H1 (cell line): ENCODE data around the gene POLR1D. TPM values are rescaled to one million over a fixed set of nuclear protein-coding genes. Genes with fewer than 3 reads are reported as not detected.

ENCODE experiments used
- CTCF ChIA-PET: fragments of 300-600 bp; sonication (Branson Sonifier 250); formaldehyde crosslinking; loops from one replicate; lab custom pipeline; 2021; ENCODE audit not compliant: partially characterized antibody; lab: Charles Lee
- POLR2A ChIA-PET: fragments of 300-600 bp; sonication (Branson Sonifier 250); formaldehyde crosslinking; loops from one replicate; lab custom pipeline; 2021; ENCODE audit warnings: inconsistent platforms; ENCODE audit not compliant: partially characterized antibody; lab: Charles Lee
- DNase-seq, 2 experiments: peaks; one replicate each; pipeline versions ENCODE4 v3.0.0 to v3.0.0-alpha.2; 2010 to 2022; ENCODE audit warnings: low spot score in 2 of 2, low read depth in 1 of 2, mixed read lengths in 1 of 2
- FAIRE-seq: peaks from 2 replicates; lab custom pipeline; 2011; peaks lifted over from hg19 to GRCh38; lab: Jason Lieb, UNC
- H2AFZ ChIP-seq: 2 replicates; pipeline ENCODE4 v1.8.1; 2012; ENCODE audit warnings: low read length, inconsistent platforms
- H2AK5ac ChIP-seq: 2 replicates; pipeline ENCODE4 v1.6.1; 2013; ENCODE audit warnings: low read depth, low read length
- H2BK120ac ChIP-seq: replicated peaks from 2 replicates; pipeline ENCODE3; 2013; ENCODE audit warnings: low read depth, low read length, inconsistent platforms
- H2BK12ac ChIP-seq: 2 replicates; pipeline ENCODE4 v1.6.1; 2013; ENCODE audit warnings: low read depth, low read length
- H2BK15ac ChIP-seq: 2 replicates; pipeline ENCODE4 v1.6.1; 2013; ENCODE audit warnings: low read length
- H2BK20ac ChIP-seq: 2 replicates; pipeline ENCODE4 v1.6.1; 2013; ENCODE audit warnings: low read length
- H2BK5ac ChIP-seq: 2 replicates; pipeline ENCODE4 v1.6.1; 2013; ENCODE audit warnings: low read depth, low read length
- H3K14ac ChIP-seq: 2 replicates; pipeline ENCODE4 v1.6.1; 2013; ENCODE audit warnings: inconsistent platforms; ENCODE audit not compliant: insufficient read length
- H3K18ac ChIP-seq: 2 replicates; pipeline ENCODE4 v1.6.1; 2013; ENCODE audit warnings: low read length; ENCODE audit errors: extremely low read depth
- H3K23ac ChIP-seq: 2 replicates; pipeline ENCODE4 v1.6.1; 2013; ENCODE audit warnings: inconsistent platforms; ENCODE audit not compliant: insufficient read length
- H3K23me2 ChIP-seq: 2 replicates; pipeline ENCODE4 v1.6.1; 2013; ENCODE audit warnings: low read depth, low read length
- H3K27ac ChIP-seq: 2 replicates; pipeline ENCODE4 v1.6.1; 2011; ENCODE audit warnings: low read depth, low read length, inconsistent platforms
- H3K27me3 ChIP-seq, 4 experiments: replicated peaks in 1 of 4; 1 replicate in 1 of 4; 2 replicates in 3 of 4; pipeline versions ENCODE4 v1.6.1 to v1.8.1; 2011 to 2013; ENCODE audit warnings: low read length in 3 of 4, mild to moderate bottlenecking in 3 of 4, inconsistent platforms in 2 of 4, mixed read lengths in 2 of 4, moderate library complexity in 1 of 4; ENCODE audit not compliant: control insufficient read depth in 3 of 4, insufficient read depth in 3 of 4; ENCODE audit errors: extremely low read depth in 1 of 4
- H3K36me3 ChIP-seq, 4 experiments: 2 replicates each; pipeline versions ENCODE4 v1.6.1 to v1.8.1; 2011 to 2013; ENCODE audit warnings: mild to moderate bottlenecking in 4 of 4, low read length in 3 of 4, moderate library complexity in 2 of 4, control low read depth in 1 of 4, inconsistent platforms in 1 of 4; ENCODE audit not compliant: insufficient read depth in 4 of 4, control insufficient read depth in 2 of 4
- H3K4ac ChIP-seq: replicated peaks from 2 replicates; pipeline ENCODE3; 2013; ENCODE audit warnings: low read length, low read depth, mixed read lengths, inconsistent platforms; ENCODE audit not compliant: insufficient read length
- H3K4me1 ChIP-seq, 4 experiments: replicated peaks in 1 of 4; 1 replicate in 1 of 4; 2 replicates in 3 of 4; pipeline versions ENCODE4 v1.6.1 to v1.8.1; 2011 to 2013; ENCODE audit warnings: low read length in 3 of 4, inconsistent platforms in 2 of 4, mixed read lengths in 1 of 4; ENCODE audit not compliant: insufficient read depth in 4 of 4, control insufficient read depth in 3 of 4
- H3K4me2 ChIP-seq, 2 experiments: 2 replicates each; pipeline versions ENCODE4 v1.6.1 to v1.8.1; 2011 to 2013; ENCODE audit warnings: low read depth in 2 of 2, low read length in 2 of 2, control low read depth in 1 of 2, inconsistent platforms in 1 of 2, mild to moderate bottlenecking in 1 of 2; ENCODE audit not compliant: insufficient read depth in 1 of 2
- H3K4me3 ChIP-seq, 4 experiments: fragments of 200-600, 300-600 bp in 1 of 4; sonication (generic), shearing (Covaris generic), sonication (Bioruptor Twin) in 1 of 4; 2 replicates each; pipeline versions ENCODE4 v1.5.1 to v1.8.1; 2011 to 2016; ENCODE audit warnings: low read length in 4 of 4, low read depth in 3 of 4, control low read depth in 2 of 4, inconsistent platforms in 2 of 4, mild to moderate bottlenecking in 2 of 4, mixed read lengths in 1 of 4, moderate library complexity in 1 of 4; ENCODE audit not compliant: insufficient read depth in 2 of 4; ENCODE audit errors: extremely low read depth in 1 of 4
- H3K56ac ChIP-seq: replicated peaks from 2 replicates; pipeline ENCODE3; 2013; ENCODE audit warnings: low read depth, mild to moderate bottlenecking, mixed read lengths, low read length, inconsistent platforms; ENCODE audit not compliant: insufficient read length
- H3K79me1 ChIP-seq: 2 replicates; pipeline ENCODE4 v1.6.1; 2013; ENCODE audit warnings: low read depth, low read length, control low read depth
- H3K79me2 ChIP-seq, 2 experiments: 2 replicates each; pipeline versions ENCODE4 v1.6.1 to v1.8.1; 2012 to 2013; ENCODE audit warnings: low read length in 2 of 2, mild to moderate bottlenecking in 2 of 2, inconsistent platforms in 1 of 2; ENCODE audit not compliant: insufficient read depth in 2 of 2, control insufficient read depth in 1 of 2
- H3K9ac ChIP-seq, 4 experiments: replicated peaks in 1 of 4; 1 replicate in 1 of 4; 2 replicates in 3 of 4; pipeline versions ENCODE4 v1.6.1 to v1.8.1; 2011 to 2013; ENCODE audit warnings: low read depth in 3 of 4, low read length in 3 of 4, control low read depth in 2 of 4, mild to moderate bottlenecking in 2 of 4, moderate library complexity in 2 of 4, inconsistent platforms in 1 of 4; ENCODE audit errors: extremely low read depth in 1 of 4
- H3K9me3 ChIP-seq, 2 experiments: 2 replicates each; pipeline versions ENCODE4 v1.6.1 to v1.8.1; 2012 to 2013; ENCODE audit warnings: mild to moderate bottlenecking in 2 of 2, moderate library complexity in 2 of 2, control low read depth in 1 of 2, inconsistent platforms in 1 of 2, low read depth in 1 of 2, low read length in 1 of 2, mixed read lengths in 1 of 2; ENCODE audit not compliant: insufficient read depth in 2 of 2
- H4K20me1 ChIP-seq, 2 experiments: replicated peaks in 1 of 2; 2 replicates each; pipeline versions ENCODE3 to v1.8.1; 2011 to 2013; ENCODE audit warnings: inconsistent platforms in 2 of 2, low read length in 2 of 2, mild to moderate bottlenecking in 1 of 2; ENCODE audit not compliant: insufficient read depth in 2 of 2, control insufficient read depth in 1 of 2
- H4K5ac ChIP-seq: 2 replicates; pipeline ENCODE4 v1.6.1; 2013; ENCODE audit warnings: low read length, low read depth, mixed read lengths, inconsistent platforms; ENCODE audit not compliant: insufficient read length
- H4K8ac ChIP-seq: 2 replicates; pipeline ENCODE4 v1.8.0; 2013; ENCODE audit warnings: mild to moderate bottlenecking, moderate library complexity, low read length, inconsistent platforms; ENCODE audit not compliant: insufficient read depth; ENCODE audit errors: extremely low read depth
- H4K91ac ChIP-seq: replicated peaks from 2 replicates; pipeline ENCODE3; 2013; ENCODE audit warnings: low read length, mixed read lengths, inconsistent platforms; ENCODE audit not compliant: insufficient read length
- CTBP2 ChIP-seq: IDR thresholded peaks from 2 replicates; pipeline ENCODE4 v1.7.0; 2011; ENCODE audit warnings: borderline replicate concordance, mild to moderate bottlenecking, moderate library complexity, mixed read lengths, low read length; ENCODE audit not compliant: insufficient read depth, insufficient read length
- FOSL1 ChIP-seq: IDR thresholded peaks from 2 replicates; pipeline ENCODE4 v1.6.1; 2011; ENCODE audit warnings: mild to moderate bottlenecking, low read depth, low read length, moderate library complexity; ENCODE audit not compliant: insufficient read depth
- POLR2A ChIP-seq, 2 experiments: IDR thresholded peaks; 1 replicate in 1 of 2; 2 replicates in 1 of 2; pipeline ENCODE4 v1.6.1; 2011; ENCODE audit warnings: low read depth in 2 of 2, low read length in 2 of 2, mild to moderate bottlenecking in 2 of 2; ENCODE audit errors: control extremely low read depth in 1 of 2
- RXRA ChIP-seq: IDR thresholded peaks from 2 replicates; pipeline ENCODE4 v1.6.1; 2011; ENCODE audit warnings: low read depth, mild to moderate bottlenecking, low read length, moderate library complexity; ENCODE audit not compliant: insufficient read depth
- SIN3A ChIP-seq, 2 experiments: IDR thresholded peaks in 1 of 2; conservative IDR thresholded peaks in 1 of 2; 2 replicates each; pipeline ENCODE4 v1.6.1; 2011 to 2012; ENCODE audit warnings: low read length in 2 of 2, improper control_type of control experiment in 1 of 2, low read depth in 1 of 2, mild to moderate bottlenecking in 1 of 2
- SUZ12 ChIP-seq: fragments of 200-600 bp; sonication (generic); IDR thresholded peaks from 2 replicates; pipeline ENCODE4 v1.6.1; 2012; ENCODE audit warnings: mild to moderate bottlenecking, inconsistent platforms, low read length, moderate library complexity, mixed read lengths
- TAF1 ChIP-seq: IDR thresholded peaks from 2 replicates; pipeline ENCODE4 v1.6.1; 2011; ENCODE audit warnings: mild to moderate bottlenecking, low read depth, low read length
- TCF12 ChIP-seq: IDR thresholded peaks from 2 replicates; pipeline ENCODE4 v1.6.1; 2011; ENCODE audit warnings: low read depth, mild to moderate bottlenecking, low read length
- YY1 ChIP-seq: IDR thresholded peaks from 2 replicates; pipeline ENCODE4 v1.6.1; 2011; ENCODE audit warnings: low read depth, mild to moderate bottlenecking, low read length
- WGBS, 2 experiments: shearing (Covaris generic) in 1 of 2; methylation state at CpG; one replicate each; pipeline versions ENCODE4 v1.1.6 to v1.1.7; 2013 to 2015; ENCODE audit warnings: low lambda C conversion rate in 2 of 2, mixed read lengths in 2 of 2, inconsistent platforms in 1 of 2, low coverage in 1 of 2, missing lambda C conversion rate in 1 of 2; ENCODE audit not compliant: insufficient replicate concordance in 2 of 2, insufficient coverage in 1 of 2, insufficient read length in 1 of 2; ENCODE audit errors: extremely low coverage in 1 of 2, missing lambda C conversion rate in 1 of 2; 5-methylcytosine and 5-hydroxymethylcytosine counted together
- polyA plus RNA-seq, 7 experiments: library from polyadenylated mRNA; depleted of rRNA in 3 of 7; stranded (reverse) in 5 of 7; unstranded in 2 of 7; fragments of >200 nt in 5 of 7; fragments of 200-250 nt in 2 of 7; gene quantifications; 1 replicate in 5 of 7; 2 replicates in 1 of 7; 4 replicates in 1 of 7; pipeline versions ENCODE4 v1.2.1 to v1.2.3, GENCODE V29; 2011 to 2013; ENCODE audit warnings: missing spikeins in 2 of 7, mixed read lengths in 2 of 7
- total RNA-seq: library from RNA; stranded (reverse); fragmentation: NEBNext Ultra II Directional; extraction: Animal tissue kit (Norgen Biotek cat#: 25700); gene quantifications from 2 replicates; pipeline ENCODE4 v1.2.1, GENCODE V29; 2021
- TF ChIP-seq, protein P1 (sequence below): IDR thresholded peaks from 2 replicates; pipeline ENCODE4 v1.6.1; 2011; ENCODE audit warnings: low read length, improper control_type of control experiment

The POLR1D gene
- total and polyA plus RNA-seq, 2 of the 8 experiments (the other 6 are each of a cell fraction or from before 2014, with no cell fraction given): 226 to 232 TPM

DNA sequence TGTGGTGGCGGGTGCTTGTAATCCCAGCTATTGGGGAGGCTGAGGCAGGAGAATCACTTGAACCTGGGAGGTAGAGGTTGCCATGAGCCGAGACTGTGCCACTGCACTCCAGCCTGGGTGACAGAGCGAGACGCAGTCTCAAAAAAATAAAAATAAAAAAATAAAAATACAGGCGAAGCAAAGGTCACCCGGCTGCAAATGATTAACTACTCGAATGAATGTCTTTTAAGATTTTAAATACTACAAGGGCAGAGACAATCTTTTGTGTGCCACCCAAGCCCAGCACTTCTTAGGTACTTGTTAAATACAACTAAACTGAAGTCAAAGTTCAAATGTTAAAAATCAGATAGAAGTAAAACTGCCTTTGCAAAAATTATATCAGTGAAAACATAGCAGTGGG is 8.1 kb upstream of the POLR1D start:
- Histone ChIP-seq H4K20me1 (peaks cover 8 to 22% of the 10 kb centered on the region in 2 experiments), H3K79me2 (peaks cover 13 to 95% of the 10 kb centered on the region in 2 experiments), H2BK15ac (no peak overlapping the region)

More for the DNA sequence above, 8.1 kb upstream of the POLR1D start:
- H3K36me3 ChIP-seq: no peaks in the 10 kb centered on the region
- H4K91ac ChIP-seq: no peak overlapping the region
- no peak overlapping the region for H2BK20ac ChIP-seq
- H3K9ac ChIP-seq: no peak overlapping the region
- H2AK5ac ChIP-seq: no peak overlapping the region
- no peaks in the 10 kb centered on the region for H3K27me3 ChIP-seq
- no peak overlapping the region for H3K56ac ChIP-seq
- H4K8ac ChIP-seq: no peak overlapping the region
- no peak overlapping the region for H2AFZ ChIP-seq
- no peak overlapping the region for H3K14ac ChIP-seq
- peaks cover 7% of the 10 kb centered on the region; the same call in 1 of the 2 replicates for H3K79me1 ChIP-seq
- TF ChIP-seq POLR2A (IDR thresholded peaks at IDR 0.05; ENCODE audit: control extremely low read depth in 1 of 2, low read depth in 2 of 2, low read length in 2 of 2) (no peak), YY1 (no peak), RXRA (no peak), TAF1 (no peak), SUZ12 (no peak), SIN3A (conservative IDR thresholded peaks at IDR 0.05 in 1 of 2, IDR thresholded peaks at IDR 0.05 in 1 of 2; ENCODE audit: low read depth in 1 of 2, low read length in 2 of 2) (no peak), TCF12 (no peak), FOSL1 (no peak), CTBP2 (no peak)
- TF ChIP-seq, protein P1, sequence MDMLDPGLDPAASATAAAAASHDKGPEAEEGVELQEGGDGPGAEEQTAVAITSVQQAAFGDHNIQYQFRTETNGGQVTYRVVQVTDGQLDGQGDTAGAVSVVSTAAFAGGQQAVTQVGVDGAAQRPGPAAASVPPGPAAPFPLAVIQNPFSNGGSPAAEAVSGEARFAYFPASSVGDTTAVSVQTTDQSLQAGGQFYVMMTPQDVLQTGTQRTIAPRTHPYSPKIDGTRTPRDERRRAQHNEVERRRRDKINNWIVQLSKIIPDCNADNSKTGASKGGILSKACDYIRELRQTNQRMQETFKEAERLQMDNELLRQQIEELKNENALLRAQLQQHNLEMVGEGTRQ: no peak
- TF ChIP-seq, all 59 proteins: peak for 0
- ChIA-PET POLR2A (interaction anchor here (1.8 kb wide), 1 partner anchor 9 kb away, joined by 5 read pairs; the partner anchor contains the start of gene POLR1D), CTCF (interaction anchor here (0.6 to 1.9 kb wide), 3 partner anchors 8 to 591 kb away, joined by 3 to 4 read pairs (median 3); no protein-coding TSS in a partner anchor)
- no peaks in the 10 kb centered on the region for H3K23me2 ChIP-seq
- peaks cover 0 to 6% (median under 1%) of the 10 kb centered on the region in 4 experiments; a peak in 3 of 7 replicates for H3K4me1 ChIP-seq
- no peak overlapping the region for H2BK12ac ChIP-seq
- H3K4me2 ChIP-seq: peak overlapping the region in 1 of 2 experiments; percentile 21; a peak in 1 of 4 replicates
- H3K4me3 ChIP-seq: no peak overlapping the region
- H3K4ac ChIP-seq: no peak overlapping the region
- DNase-seq (no peak), FAIRE-seq (no peak)
- no peak overlapping the region for H2BK5ac ChIP-seq
- no peak overlapping the region for H3K18ac ChIP-seq
- no peak overlapping the region for H3K23ac ChIP-seq
- WGBS, 2 experiments: 89% methylated on average over 7 of the region's 7 CpGs; no CpG with 5 or more reads in 1 of the 2 experiments
- no peaks in the 10 kb centered on the region for H3K9me3 ChIP-seq
- no peak overlapping the region for H4K5ac ChIP-seq
- no peak overlapping the region for H3K27ac ChIP-seq
- H2BK120ac ChIP-seq: no peak overlapping the region
